SK-N-SH treated with all-trans-retinoic acid at 6 μM for 48 hours (cell line): ENCODE data around the gene MYO18A.

Experiments used
- ATAC-seq: fragments of 200-7000 bp; cut with Tn5 transposase; 3 replicates; pipeline ENCODE4 v1.9.1; 2020; ENCODE audit warnings: mild to moderate bottlenecking, moderate library complexity
- ARNTL ChIP-seq: fragments of 450-650 bp; formaldehyde crosslinking; IDR thresholded peaks from 2 replicates; pipeline ENCODE4 v1.5.0; 2020; ENCODE audit warnings: low read depth, mild to moderate bottlenecking, moderate library complexity, borderline replicate concordance
- BACH2 ChIP-seq: fragments of 250-450 bp; sonication (Bioruptor Pico); IDR thresholded peaks from 2 replicates; pipeline ENCODE4 v1.9.0; 2021; ENCODE audit warnings: mild to moderate bottlenecking, borderline replicate concordance
- CSDC2 ChIP-seq: fragments of 250-450 bp; sonication (Bioruptor Pico); IDR thresholded peaks from 2 replicates; pipeline ENCODE4 v1.5.0; 2020; ENCODE audit warnings: mild to moderate bottlenecking, moderate library complexity
- CSRNP3 ChIP-seq: fragments of 250-450 bp; sonication (Bioruptor Pico); IDR thresholded peaks from 2 replicates; pipeline ENCODE4 v1.5.1; 2021; ENCODE audit warnings: mild to moderate bottlenecking, moderate library complexity
- ISL1 ChIP-seq: fragments of 250-450 bp; sonication (Bioruptor Pico); IDR thresholded peaks from 2 replicates; pipeline ENCODE4 v2.1.2; 2022; ENCODE audit warnings: mild to moderate bottlenecking, moderate library complexity
- OSR1 ChIP-seq: fragments of 250-450 bp; sonication (Bioruptor Pico); IDR thresholded peaks from 2 replicates; pipeline ENCODE4 v1.8.0; 2022; ENCODE audit warnings: moderate library complexity, mild to moderate bottlenecking, inconsistent platforms
- PATZ1 ChIP-seq: fragments of 250-450 bp; sonication (Bioruptor Pico); IDR thresholded peaks from 2 replicates; pipeline ENCODE4 v1.8.0; 2020; ENCODE audit warnings: mild to moderate bottlenecking, moderate library complexity, borderline replicate concordance
- POU6F1 ChIP-seq: fragments of 250-450 bp; sonication (Bioruptor Pico); IDR thresholded peaks from 2 replicates; pipeline ENCODE4 v1.8.0; 2021; ENCODE audit warnings: low read depth, mild to moderate bottlenecking, moderate library complexity, borderline replicate concordance
- PPARA ChIP-seq: fragments of 250-450 bp; sonication (Bioruptor Pico); IDR thresholded peaks from 2 replicates; pipeline ENCODE4 v1.5.0; 2020; ENCODE audit warnings: mild to moderate bottlenecking, borderline replicate concordance
- RARB ChIP-seq: fragments of 250-450 bp; sonication (Bioruptor Pico); IDR thresholded peaks from 2 replicates; pipeline ENCODE4 v1.8.0; 2021; ENCODE audit warnings: mild to moderate bottlenecking, moderate library complexity
- SNAI2 ChIP-seq: fragments of 250-450 bp; sonication (Bioruptor Pico); IDR thresholded peaks from 2 replicates; pipeline ENCODE4 v1.5.0; 2020; ENCODE audit warnings: mild to moderate bottlenecking, moderate library complexity
- TCF4 ChIP-seq: fragments of 250-450 bp; sonication (Bioruptor Pico); IDR thresholded peaks from 2 replicates; pipeline ENCODE4 v1.8.0; 2021; ENCODE audit warnings: mild to moderate bottlenecking, moderate library complexity, borderline replicate concordance
- TSHZ2 ChIP-seq: fragments of 250-450 bp; sonication (Bioruptor Pico); IDR thresholded peaks from 2 replicates; pipeline ENCODE4 v1.5.0; 2020; ENCODE audit warnings: mild to moderate bottlenecking, moderate library complexity
- ZC3H10 ChIP-seq: fragments of 250-450 bp; sonication (Bioruptor Pico); IDR thresholded peaks from 2 replicates; pipeline ENCODE4 v1.5.1; 2021; ENCODE audit warnings: mild to moderate bottlenecking, moderate library complexity
- ZFP3 ChIP-seq: fragments of 250-450 bp; sonication (Bioruptor Pico); IDR thresholded peaks from 2 replicates; pipeline ENCODE4 v1.5.0; 2020; ENCODE audit warnings: mild to moderate bottlenecking, moderate library complexity
- ZFP30 ChIP-seq: fragments of 450-650 bp; formaldehyde crosslinking; IDR thresholded peaks from 2 replicates; pipeline ENCODE4 v1.5.0; 2022; ENCODE audit warnings: mild to moderate bottlenecking, moderate library complexity
- ZNF565 ChIP-seq: fragments of 450-650 bp; formaldehyde crosslinking; conservative IDR thresholded peaks from 2 replicates; pipeline ENCODE4 v1.5.0; 2020; ENCODE audit warnings: low read depth, mild to moderate bottlenecking, moderate library complexity
- ZNF8 ChIP-seq: fragments of 450-650 bp; formaldehyde crosslinking; IDR thresholded peaks from 2 replicates; pipeline ENCODE4 v1.5.0; 2020; ENCODE audit warnings: mild to moderate bottlenecking, moderate library complexity

The MYO18A gene

GRCh38 chr17:29060475-29060874 lies 119.7 kb downstream of the MYO18A start:
- no peak for ATAC-seq
- no peak for TF ChIP-seq PATZ1 (CRISPR knock-in tag)
- TF ChIP-seq ZNF8 (CRISPR knock-in tag): no peak
- no peak for TF ChIP-seq TSHZ2 (CRISPR knock-in tag)
- no peak for TF ChIP-seq POU6F1 (CRISPR knock-in tag)
- no peak for TF ChIP-seq RARB (CRISPR knock-in tag)
- TF ChIP-seq ZNF565 (CRISPR knock-in tag): no peak
- TF ChIP-seq SNAI2 (CRISPR knock-in tag): no peak
- TF ChIP-seq OSR1: no peak
- no peak for TF ChIP-seq ZFP3 (CRISPR knock-in tag)
- TF ChIP-seq CSRNP3 (CRISPR knock-in tag): no peak
- no peak for TF ChIP-seq BACH2
- no peak for TF ChIP-seq ZFP30 (CRISPR knock-in tag)
- TF ChIP-seq CSDC2 (CRISPR knock-in tag): no peak
- no peak for TF ChIP-seq ZC3H10
- TF ChIP-seq, all 23 proteins: peak for 0

GRCh38 chr17:29059281-29059680 lies 120.9 kb downstream of the MYO18A start:
- ATAC-seq: peak; percentile 45

GRCh38 chr17:29058391-29058790 lies 121.8 kb downstream of the MYO18A start:
- TF ChIP-seq ARNTL (CRISPR knock-in tag) (no peak), TCF4 (CRISPR knock-in tag) (no peak), ISL1 (CRISPR knock-in tag) (no peak), TSHZ2 (CRISPR knock-in tag) (no peak), OSR1 (no peak)
- no peak for ATAC-seq

More at GRCh38 chr17:29059281-29059680, 120.9 kb downstream of the MYO18A start:
- TF ChIP-seq TSHZ2 (CRISPR knock-in tag) (no peak), ARNTL (CRISPR knock-in tag) (no peak), ZNF565 (CRISPR knock-in tag) (no peak), PPARA (no peak), ZFP3 (CRISPR knock-in tag) (no peak)
